Measurements from ENCODE around the gene MAP3K13.

MAP3K13 gene

DNA sequence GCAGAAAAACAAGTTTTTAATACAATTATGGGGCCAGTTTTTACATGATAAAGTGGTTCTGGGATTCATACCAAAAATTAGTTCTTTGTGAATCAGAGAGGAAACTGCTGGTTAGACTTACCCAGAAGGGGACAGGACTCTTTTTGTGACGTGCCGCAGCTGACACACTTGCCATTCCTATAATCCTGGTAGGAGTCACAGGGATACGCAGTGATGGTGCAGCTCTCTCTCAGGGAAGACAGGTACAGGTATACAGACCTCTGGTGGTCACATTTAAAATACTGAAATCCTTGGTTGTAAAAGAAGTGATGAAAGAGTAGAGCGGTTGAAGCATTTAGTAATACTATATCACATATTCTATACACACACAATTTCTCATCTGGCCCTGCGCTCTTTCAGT is 156.1 kb downstream of the MAP3K13 start:
- DNase-seq: no peak

DNA sequence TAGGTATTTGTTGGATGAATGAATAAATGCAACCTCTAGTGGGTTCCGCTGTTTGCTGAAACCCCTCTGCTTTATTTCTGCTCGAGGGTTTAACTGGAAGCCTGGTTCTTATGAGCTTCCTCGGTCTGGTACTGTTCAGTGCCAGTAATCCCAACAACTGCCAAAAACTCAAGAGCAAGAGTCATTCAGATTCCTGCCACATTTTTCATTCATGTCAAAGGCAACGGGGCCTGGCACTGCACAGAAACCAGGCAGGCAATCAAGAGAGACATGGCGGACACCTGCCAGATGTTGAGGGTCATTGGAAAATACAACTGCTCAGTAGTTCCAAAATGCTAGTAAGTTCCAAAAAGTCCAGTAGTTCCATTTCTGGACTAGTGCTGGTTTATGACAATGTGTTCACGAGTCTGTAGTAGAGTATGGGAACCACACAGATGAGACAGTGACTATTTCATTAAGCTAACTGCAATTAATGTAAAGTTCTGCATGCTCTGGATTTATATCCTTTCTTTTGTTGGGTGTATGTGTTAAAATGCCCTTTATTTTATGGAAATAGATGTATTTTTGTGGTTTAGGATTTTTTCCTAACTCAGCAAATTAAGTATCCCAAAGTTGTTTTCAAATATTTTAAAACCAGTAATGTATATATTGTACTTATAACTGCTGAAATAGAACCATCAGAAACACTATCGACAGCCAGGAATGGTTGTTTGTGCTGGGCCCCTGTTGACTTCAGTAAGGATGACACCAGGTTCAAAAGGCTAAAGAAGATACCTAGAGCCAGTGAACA is 158.6 kb downstream of the MAP3K13 start:
- DNase-seq: no peak

DNA sequence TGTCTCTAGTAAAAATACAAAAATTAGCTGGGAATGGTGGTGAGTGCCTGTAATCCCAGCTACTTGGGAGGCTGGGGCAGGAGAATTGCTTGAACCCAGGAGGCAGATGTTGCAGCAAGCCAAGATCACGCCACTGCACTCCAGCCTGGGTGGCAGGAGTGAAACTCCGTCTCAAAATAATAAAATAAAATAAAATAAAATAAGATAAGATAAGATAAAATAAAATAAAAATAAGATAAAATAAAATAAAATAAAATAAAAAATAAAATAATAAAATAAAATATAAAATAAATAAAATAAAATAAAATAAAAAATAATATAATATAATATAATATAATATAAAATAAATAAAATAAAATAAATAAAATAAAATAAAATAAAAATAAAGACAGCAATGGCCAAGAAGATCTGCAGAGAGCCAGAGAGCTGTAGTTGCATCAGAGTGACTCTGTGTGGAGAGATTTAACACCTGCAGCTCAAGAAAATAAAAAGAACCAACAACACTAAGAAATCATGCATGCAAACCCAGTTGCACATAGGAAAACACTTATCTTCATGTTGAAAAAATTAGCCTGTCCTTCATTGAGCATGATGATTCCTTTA is 163.5 kb downstream of the MAP3K13 start:
- DNase-seq: no peak

DNA sequence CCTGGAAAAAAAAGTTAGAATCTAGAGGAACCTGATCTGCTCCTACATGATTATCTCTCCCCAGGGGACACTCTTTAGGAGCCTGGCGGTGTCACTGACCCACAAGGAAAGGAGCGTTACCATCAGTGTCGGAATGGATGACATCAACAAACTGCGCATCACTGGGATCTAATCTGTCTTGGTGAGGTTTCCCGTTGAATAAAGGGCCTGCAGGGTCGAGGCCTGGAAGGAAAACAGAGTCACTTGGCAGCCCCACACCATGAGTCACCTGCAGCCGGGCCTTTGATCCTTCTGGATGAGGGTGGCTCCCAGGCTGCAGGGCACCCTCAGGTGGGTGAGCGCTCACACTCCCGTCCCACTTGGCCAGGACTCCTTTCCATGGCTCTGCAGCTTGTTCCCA is 164.4 kb downstream of the MAP3K13 start:
- no peak for DNase-seq

DNA sequence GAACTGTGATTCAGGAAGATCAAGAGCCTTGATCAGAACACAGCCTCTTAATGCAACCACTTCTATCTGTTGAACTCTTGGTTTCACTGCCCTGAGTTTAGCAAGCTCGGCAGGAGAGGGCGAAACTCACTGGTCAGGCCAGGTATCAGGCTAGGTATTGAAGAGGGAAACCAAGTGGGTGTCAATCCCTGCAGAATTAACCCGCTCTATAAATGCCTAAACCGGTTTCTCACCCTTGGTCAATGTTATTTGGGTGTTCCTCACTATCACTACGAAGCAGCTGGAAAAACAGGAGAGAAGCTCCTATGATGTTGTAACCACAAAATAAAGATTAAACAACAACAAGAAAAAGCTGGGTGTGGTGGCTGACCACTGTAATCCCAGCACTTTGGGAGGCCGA is 165.6 kb downstream of the MAP3K13 start:
- DNase-seq: no peak

DNA sequence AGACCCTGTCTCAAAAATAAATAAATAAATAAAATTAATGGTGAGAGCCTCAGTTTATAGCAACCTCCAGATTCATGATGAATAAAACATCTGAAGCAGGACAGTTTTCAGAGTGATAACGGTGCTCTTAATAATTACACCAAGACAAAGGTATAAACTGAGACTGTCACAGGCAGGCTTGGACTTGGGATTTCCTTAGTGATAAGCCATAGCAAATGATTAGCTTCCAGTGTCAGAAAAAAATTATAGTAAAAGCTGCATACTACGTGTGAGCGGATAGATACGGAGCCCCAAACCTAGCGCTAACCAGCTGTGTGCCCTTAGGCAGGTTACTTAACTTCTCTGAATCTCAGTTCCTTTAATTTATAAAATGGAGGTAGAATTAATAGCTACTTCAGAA is 167.9 kb downstream of the MAP3K13 start:
- no peak for DNase-seq

DNA sequence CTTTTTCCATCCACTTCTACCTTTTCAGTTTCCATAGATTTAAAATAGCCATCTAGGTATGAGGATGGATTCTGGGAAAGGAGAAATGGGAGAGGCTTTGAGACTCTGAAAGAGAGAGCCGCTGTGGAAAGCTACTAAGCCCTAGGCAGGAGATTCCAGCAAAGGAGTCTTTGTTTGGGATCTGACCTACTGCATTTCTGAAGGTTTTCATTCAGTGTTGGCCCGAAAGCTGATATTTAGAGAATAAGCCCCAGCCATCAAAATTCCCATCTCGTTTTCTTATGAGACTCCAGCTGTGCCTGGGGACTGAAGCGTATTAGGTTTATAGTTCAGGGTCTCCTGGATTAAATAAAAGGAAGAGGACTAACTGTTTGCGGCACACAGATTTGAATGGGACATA is 170.0 kb downstream of the MAP3K13 start:
- no peak for DNase-seq

DNA sequence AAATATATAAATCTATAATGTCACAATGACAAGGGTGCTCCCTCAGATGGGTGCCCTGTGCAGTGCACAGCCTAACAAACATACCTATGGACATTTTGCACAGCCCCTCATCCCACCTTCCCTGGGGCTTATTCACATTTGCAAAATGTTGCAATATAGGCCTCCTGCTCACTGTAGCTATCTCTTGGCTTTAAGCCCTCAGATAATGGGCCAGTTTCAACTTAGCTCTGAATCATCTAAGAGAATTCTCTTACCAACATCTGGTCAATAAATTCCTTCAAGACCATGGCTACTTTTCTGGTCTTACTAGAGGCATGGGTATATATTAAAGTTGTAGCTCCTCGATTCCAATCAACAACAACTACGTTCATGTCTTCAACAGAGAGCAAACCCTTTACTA is 171.6 kb downstream of the MAP3K13 start:
- no peak for DNase-seq

DNA sequence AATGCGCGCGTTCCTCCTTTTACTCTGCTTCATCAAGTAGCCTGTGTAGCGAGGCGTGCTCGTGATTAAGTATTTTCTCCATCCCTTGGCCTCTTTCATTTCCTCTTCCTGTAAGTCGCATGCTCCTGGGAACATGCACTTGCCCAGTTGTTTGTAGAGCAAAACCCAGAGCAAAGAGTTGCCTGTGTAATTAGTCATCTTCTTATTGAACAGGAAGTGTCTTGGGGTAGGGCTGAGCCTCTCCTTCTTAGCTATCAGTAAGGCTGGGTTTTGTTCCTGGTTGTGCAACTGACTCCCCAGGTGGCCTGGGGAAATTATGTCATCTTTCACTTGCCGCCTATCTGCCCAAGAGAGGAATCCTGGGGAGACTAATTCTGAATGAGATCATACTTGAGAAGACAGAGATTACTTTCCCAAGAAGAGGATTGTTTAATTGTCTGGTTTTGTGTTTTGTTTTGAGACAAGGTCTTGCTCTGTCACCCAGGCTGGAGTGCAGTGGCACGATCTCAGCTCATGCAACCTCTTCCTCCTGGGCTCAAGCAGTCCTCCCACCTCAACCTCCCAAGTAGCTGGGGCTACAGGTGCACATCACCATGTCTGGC is 174.5 kb downstream of the MAP3K13 start:
- DNase-seq: no peak

Measured in hippocampal formation (tissue), 2 donors.